Measurements from ENCODE around the gene DIO1. TPM values are rescaled to one million over a fixed set of nuclear protein-coding genes. Genes with fewer than 3 reads are reported as not detected.

DIO1 gene
- total and polyA plus RNA-seq, 9 of the 15 experiments (the other 6 are each of a cell fraction or from before 2014, with no cell fraction given), result not detected

DNA sequence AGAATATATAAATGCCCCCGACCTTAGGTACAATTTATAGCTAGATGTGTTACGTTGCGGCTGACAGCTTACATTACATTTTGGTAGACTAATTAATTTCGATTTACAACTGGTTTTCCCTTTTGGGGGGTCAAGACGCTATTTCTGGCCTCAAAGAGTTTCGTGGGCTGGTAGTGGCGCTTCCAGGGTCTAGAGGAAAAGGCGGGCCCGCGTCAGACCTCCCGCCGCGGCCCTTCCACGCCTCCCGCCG, 51.1 kb downstream of the DIO1 start (continued):
- no peak for TF ChIP-seq ETV5 (CRISPR knock-in tag; IDR thresholded peaks at IDR 0.05; ENCODE audit: low read depth)
- no peak for TF ChIP-seq MAZ (CRISPR knock-in tag; conservative IDR thresholded peaks at IDR 0.05 in 1 of 2, IDR thresholded peaks at IDR 0.05 in 1 of 2)

DNA sequence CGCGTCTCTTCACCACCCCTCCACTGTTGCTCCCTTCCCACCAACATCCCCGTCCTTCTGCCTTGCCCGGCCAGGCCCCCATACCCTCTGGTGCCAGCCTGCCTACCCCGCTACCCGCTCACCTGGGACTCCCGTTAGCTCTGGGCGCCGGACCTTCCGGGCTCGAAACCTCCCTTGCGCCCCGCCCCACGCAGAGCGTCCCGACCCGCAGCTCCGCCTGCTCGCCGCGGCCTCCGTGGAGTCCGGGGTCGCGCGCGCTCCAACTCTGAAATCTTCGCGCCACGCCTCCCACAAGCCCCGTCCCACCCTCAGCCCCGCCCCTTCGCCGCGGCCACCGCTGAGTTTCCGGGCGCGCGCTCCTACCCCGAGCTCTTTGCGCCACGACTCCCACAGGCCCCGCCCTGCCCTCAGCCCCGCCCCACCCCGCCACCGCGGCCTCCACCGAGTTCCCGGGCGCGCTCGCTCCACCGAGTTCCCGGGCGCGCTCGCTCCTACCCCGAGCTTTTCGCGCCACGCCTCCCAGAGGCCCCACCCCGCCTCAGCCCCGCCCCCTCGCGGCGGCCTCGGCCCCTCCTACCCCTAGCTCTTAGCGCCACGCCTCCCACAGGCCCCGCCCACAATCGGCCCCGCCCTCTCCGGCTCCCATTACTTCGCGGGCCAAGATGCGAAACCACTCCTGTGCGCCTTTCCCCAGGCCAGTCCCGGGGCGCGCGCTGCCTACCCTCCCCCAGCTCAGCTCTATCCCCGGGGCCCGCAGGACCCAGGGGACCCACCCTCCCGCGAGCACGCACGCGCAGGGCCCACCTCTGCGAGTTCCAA, 51.7 kb downstream of the DIO1 start, which contains the start of gene IFT25:
Gene IFT25, minus strand, starts transcription at position 267 of the 819 bp plus-strand sequence. CDS start 5,617 bp downstream, outside the sequence.
- ChIA-PET POLR2A (interaction anchor here (0.5 to 2.2 kb wide), 7 partner anchors 9 to 708 kb away, joined by 3 to 9 read pairs (median 4); partner anchors contain the start of genes NDC1 and YIPF1), CTCF (ENCODE audit: low intra/inter-chr PET ratio) (no interaction called here)
- no TSS peak for BruUV-seq (replicated peaks)
- Histone ChIP-seq H3K36me3 (ENCODE audit: control insufficient read depth, insufficient read depth, low read length) (peaks cover 26% of the 10 kb centered on the region), H3K27me3 (ENCODE audit: control insufficient read depth in 2 of 2, insufficient read depth in 2 of 2, low read length in 2 of 2) (no peaks in the 10 kb centered on the region), H3K4me2 (ENCODE audit: insufficient read depth, low read length) (peak within 1 kb of the TSS; percentile 91), H3K9ac (ENCODE audit: insufficient read depth in 1 of 2, low read depth in 2 of 2, low read length in 2 of 2) (peak within 1 kb of the TSS; percentile 84 to 97), H3K9me1 (ENCODE audit: control insufficient read depth, insufficient read depth, low read length) (no peaks in the 10 kb centered on the region), H2AFZ (ENCODE audit: low read depth, low read length) (peak within 1 kb of the TSS; percentile 93), H3K27ac (ENCODE audit: extremely low read depth, low read depth, low read length) (peak within 1 kb of the TSS; percentile 91), H3K4me3 (peak within 1 kb of the TSS; percentile 88), H3K4me1 (replicated peaks in 1 of 2; ENCODE audit: control insufficient read depth in 2 of 2, insufficient read depth in 2 of 2, low read length in 2 of 2) (peaks cover 27 to 29% of the 10 kb centered on the region in 2 experiments), H4K20me1 (replicated peaks; ENCODE audit: control insufficient read depth, insufficient read depth, low read length) (peaks cover 14% of the 10 kb centered on the region), H3K79me2 (ENCODE audit: control insufficient read depth, insufficient read depth, low read length) (peaks cover 86% of the 10 kb centered on the region), H3K9me3 (replicated peaks; ENCODE audit: control insufficient read depth, insufficient read depth, low read depth, low read length) (no peaks in the 10 kb centered on the region)
- in situ Hi-C loops (cut with MboI), result no loop called here
- ATAC-seq (peak; percentile 89), DNase-seq (ENCODE audit: extremely low read depth in 1 of 4, low spot score in 3 of 4) (peak; percentile 93 to 98 (median 96)), FAIRE-seq (no peak)
- intact Hi-C loops (cut with micrococcal nuclease), result loop anchor here (5.0 to 10.0 kb wide), 2 partner anchors 107 to 461 kb away; partner anchors contain the start of genes TCEANC2 and TMEM59
- under 1% methylated on average over 40 of the region's 90 CpGs for WGBS (ENCODE audit: insufficient coverage, low coverage, missing lambda C conversion rate)
- TF ChIP-seq, protein P1, sequence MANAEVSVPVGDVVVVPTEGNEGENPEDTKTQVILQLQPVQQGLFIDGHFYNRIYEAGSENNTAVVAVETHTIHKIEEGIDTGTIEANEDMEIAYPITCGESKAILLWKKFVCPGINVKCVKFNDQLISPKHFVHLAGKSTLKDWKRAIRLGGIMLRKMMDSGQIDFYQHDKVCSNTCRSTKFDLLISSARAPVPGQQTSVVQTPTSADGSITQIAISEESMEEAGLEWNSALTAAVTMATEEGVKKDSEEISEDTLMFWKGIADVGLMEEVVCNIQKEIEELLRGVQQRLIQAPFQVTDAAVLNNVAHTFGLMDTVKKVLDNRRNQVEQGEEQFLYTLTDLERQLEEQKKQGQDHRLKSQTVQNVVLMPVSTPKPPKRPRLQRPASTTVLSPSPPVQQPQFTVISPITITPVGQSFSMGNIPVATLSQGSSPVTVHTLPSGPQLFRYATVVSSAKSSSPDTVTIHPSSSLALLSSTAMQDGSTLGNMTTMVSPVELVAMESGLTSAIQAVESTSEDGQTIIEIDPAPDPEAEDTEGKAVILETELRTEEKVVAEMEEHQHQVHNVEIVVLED (CRISPR knock-in tag; IDR thresholded peaks at IDR 0.05), result peak; percentile 76
- peak; percentile 58; the same call in 1 of the 2 replicates for TF ChIP-seq HDAC2 (IDR thresholded peaks at IDR 0.05)
- peak; percentile 69 to 76; a peak in 2 of 4 replicates for TF ChIP-seq SIN3A (IDR thresholded peaks at IDR 0.05; ENCODE audit: borderline replicate concordance in 2 of 2, control insufficient read depth in 1 of 2, low read depth in 2 of 2, low read length in 2 of 2)
- peak; percentile 92 for TF ChIP-seq CHD1 (IDR thresholded peaks at IDR 0.05; ENCODE audit: low read length)
- TF ChIP-seq MYC (IDR thresholded peaks at IDR 0.05; ENCODE audit: low read depth, low read length), result no peak; the same call in 1 of the 2 replicates
- 0 out of 2 replicates have a peak, but pooled peaks have one; percentile 37 for TF ChIP-seq MYC (CRISPR knock-in tag; IDR thresholded peaks at IDR 0.05; ENCODE audit: borderline replicate concordance, low read depth)
- peak; percentile 89 for TF ChIP-seq MTA3 (IDR thresholded peaks at IDR 0.05; ENCODE audit: borderline replicate concordance)
- peak; percentile 41; the same call in 1 of the 2 replicates for TF ChIP-seq ZNF583 (CRISPR knock-in tag; IDR thresholded peaks at IDR 0.05)
- no peak for TF ChIP-seq CSDE1 (IDR thresholded peaks at IDR 0.05)
- 0 out of 2 replicates have a peak, but pooled peaks have one; percentile 5 for TF ChIP-seq DMBX1 (CRISPR knock-in tag; IDR thresholded peaks at IDR 0.05; ENCODE audit: borderline replicate concordance)
- 0 out of 2 replicates have a peak, but pooled peaks have one; percentile 69 for TF ChIP-seq CHCHD3 (CRISPR knock-in tag; IDR thresholded peaks at IDR 0.05)
- TF ChIP-seq, protein P2, sequence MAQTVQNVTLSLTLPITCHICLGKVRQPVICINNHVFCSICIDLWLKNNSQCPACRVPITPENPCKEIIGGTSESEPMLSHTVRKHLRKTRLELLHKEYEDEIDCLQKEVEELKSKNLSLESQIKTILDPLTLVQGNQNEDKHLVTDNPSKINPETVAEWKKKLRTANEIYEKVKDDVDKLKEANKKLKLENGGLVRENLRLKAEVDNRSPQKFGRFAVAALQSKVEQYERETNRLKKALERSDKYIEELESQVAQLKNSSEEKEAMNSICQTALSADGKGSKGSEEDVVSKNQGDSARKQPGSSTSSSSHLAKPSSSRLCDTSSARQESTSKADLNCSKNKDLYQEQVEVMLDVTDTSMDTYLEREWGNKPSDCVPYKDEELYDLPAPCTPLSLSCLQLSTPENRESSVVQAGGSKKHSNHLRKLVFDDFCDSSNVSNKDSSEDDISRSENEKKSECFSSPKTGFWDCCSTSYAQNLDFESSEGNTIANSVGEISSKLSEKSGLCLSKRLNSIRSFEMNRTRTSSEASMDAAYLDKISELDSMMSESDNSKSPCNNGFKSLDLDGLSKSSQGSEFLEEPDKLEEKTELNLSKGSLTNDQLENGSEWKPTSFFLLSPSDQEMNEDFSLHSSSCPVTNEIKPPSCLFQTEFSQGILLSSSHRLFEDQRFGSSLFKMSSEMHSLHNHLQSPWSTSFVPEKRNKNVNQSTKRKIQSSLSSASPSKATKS (CRISPR knock-in tag; IDR thresholded peaks at IDR 0.05), result no peak
- TF ChIP-seq, protein P3, sequence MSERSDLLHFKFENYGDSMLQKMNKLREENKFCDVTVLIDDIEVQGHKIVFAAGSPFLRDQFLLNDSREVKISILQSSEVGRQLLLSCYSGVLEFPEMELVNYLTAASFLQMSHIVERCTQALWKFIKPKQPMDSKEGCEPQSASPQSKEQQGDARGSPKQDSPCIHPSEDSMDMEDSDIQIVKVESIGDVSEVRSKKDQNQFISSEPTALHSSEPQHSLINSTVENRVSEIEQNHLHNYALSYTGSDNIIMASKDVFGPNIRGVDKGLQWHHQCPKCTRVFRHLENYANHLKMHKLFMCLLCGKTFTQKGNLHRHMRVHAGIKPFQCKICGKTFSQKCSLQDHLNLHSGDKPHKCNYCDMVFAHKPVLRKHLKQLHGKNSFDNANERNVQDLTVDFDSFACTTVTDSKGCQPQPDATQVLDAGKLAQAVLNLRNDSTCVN (CRISPR knock-in tag; IDR thresholded peaks at IDR 0.05), result peak; percentile 86; the same call in 1 of the 2 replicates
